A549 (cell line): ENCODE data around the gene REM1. TPM values are rescaled to one million over a fixed set of nuclear protein-coding genes. Genes with fewer than 3 reads are reported as not detected.

Source experiments
- ATAC-seq, 2 experiments: fragments of 200-7000 bp in 1 of 2; fragments of >200 bp in 1 of 2; cut with Nextera tagmentation in 1 of 2; cut with Tn5 transposase in 1 of 2; 3 replicates each; pipeline versions ENCODE4 v1.8.0 to v1.9.1; 2018 to 2020; ENCODE audit warnings: mild to moderate bottlenecking in 1 of 2, moderate library complexity in 1 of 2
- CTCF ChIA-PET: fragments of 300-600 bp; sonication (Branson Sonifier 250); formaldehyde crosslinking; extraction: SDS; loops from one replicate; lab custom pipeline; 2021; ENCODE audit warnings: antibody characterized with exemption, inconsistent platforms; lab: Yijun Ruan, JAX
- POLR2A ChIA-PET: fragments of 350-600 bp; formaldehyde crosslinking; extraction: SDS; loops from one replicate; lab custom pipeline; 2021; ENCODE audit warnings: antibody characterized with exemption, inconsistent platforms; lab: Yijun Ruan, JAX
- DNase-seq, 2 experiments: peaks; one replicate each; pipeline versions ENCODE4 v3.0.0 to v3.0.0-alpha.2; 2011 to 2016; ENCODE audit warnings: low read depth in 1 of 2, low spot score in 1 of 2
- FAIRE-seq: peaks from 2 replicates; lab custom pipeline; 2011; peaks lifted over from hg19 to GRCh38; lab: Jason Lieb, UNC
- H3K27ac ChIP-seq, 2 experiments: fragments of >200 bp; sonication (Bioruptor Twin); formaldehyde crosslinking; 3 replicates each; pipeline ENCODE4 v1.5.1; 2016 to 2017
- H3K4me1 ChIP-seq: fragments of >200 bp; sonication (Bioruptor Twin); formaldehyde crosslinking; 3 replicates; pipeline ENCODE4 v1.6.1; 2016
- H3K4me2 ChIP-seq: fragments of >200 bp; sonication (Bioruptor Twin); formaldehyde crosslinking; 3 replicates; pipeline ENCODE4 v1.6.1; 2016
- H3K4me3 ChIP-seq: fragments of >200 bp; sonication (Bioruptor Twin); formaldehyde crosslinking; 3 replicates; pipeline ENCODE4 v1.5.1; 2016
- H3K9me3 ChIP-seq: fragments of >200 bp; sonication (Bioruptor Twin); formaldehyde crosslinking; 3 replicates; pipeline ENCODE4 v1.6.1; 2016
- ATOH8 ChIP-seq: fragments of 250-450 bp; sonication (Bioruptor Pico); IDR thresholded peaks from 2 replicates; pipeline ENCODE4 v1.5.0; 2020; ENCODE audit warnings: low read depth, mild to moderate bottlenecking, moderate library complexity
- BHLHE40 ChIP-seq: IDR thresholded peaks from 2 replicates; pipeline ENCODE4 v1.6.1; 2012; ENCODE audit warnings: low read depth, low read length, inconsistent platforms
- CEBPB ChIP-seq, 2 experiments: fragments of >200 bp in 1 of 2; sonication (Bioruptor Twin) in 1 of 2; formaldehyde crosslinking in 1 of 2; IDR thresholded peaks; 2 replicates each; pipeline ENCODE4 v1.6.1; 2012 to 2016
- CHD2 ChIP-seq: fragments of 150-350 bp; IDR thresholded peaks from 2 replicates; pipeline ENCODE4 v1.6.1; 2014; ENCODE audit warnings: low read length; ENCODE audit not compliant: partially characterized antibody
- EHF ChIP-seq: fragments of 250-450 bp; sonication (Bioruptor Pico); IDR thresholded peaks from 2 replicates; pipeline ENCODE4 v1.5.0; 2020; ENCODE audit warnings: mild to moderate bottlenecking
- ELK1 ChIP-seq: fragments of 150-350 bp; IDR thresholded peaks from 2 replicates; pipeline ENCODE4 v1.6.1; 2014; ENCODE audit warnings: low read depth, mild to moderate bottlenecking, low read length
- EP300 ChIP-seq, 2 experiments: fragments of >200 bp; sonication (Bioruptor Twin); formaldehyde crosslinking; IDR thresholded peaks; 2 replicates in 1 of 2; 3 replicates in 1 of 2; pipeline ENCODE4 v1.6.1; 2016 to 2017
- FOSB ChIP-seq: fragments of 250-450 bp; sonication (Bioruptor Pico); IDR thresholded peaks from 2 replicates; pipeline ENCODE4 v1.5.0; 2020; ENCODE audit warnings: mild to moderate bottlenecking, moderate library complexity
- FOXS1 ChIP-seq: fragments of 250-450 bp; sonication (Bioruptor Pico); IDR thresholded peaks from 2 replicates; pipeline ENCODE4 v1.5.0; 2020; ENCODE audit warnings: mild to moderate bottlenecking, moderate library complexity
- HEYL ChIP-seq: fragments of 250-450 bp; sonication (Bioruptor Pico); IDR thresholded peaks from 2 replicates; pipeline ENCODE4 v1.8.0; 2021; ENCODE audit warnings: mild to moderate bottlenecking, moderate library complexity
- JUNB ChIP-seq: fragments of >200 bp; sonication (Bioruptor Twin); formaldehyde crosslinking; IDR thresholded peaks from 2 replicates; pipeline ENCODE4 v1.6.1; 2016
- KDM1A ChIP-seq: fragments of 200-600 bp; sonication (generic); IDR thresholded peaks from 2 replicates; pipeline ENCODE4 v1.6.1; 2016; ENCODE audit warnings: low read depth, mild to moderate bottlenecking
- KDM5A ChIP-seq: fragments of 200-600 bp; sonication (generic); IDR thresholded peaks from 2 replicates; pipeline ENCODE4 v1.6.1; 2016; ENCODE audit warnings: antibody characterized with exemption, mild to moderate bottlenecking
- MAFK ChIP-seq: fragments of 450-650 bp; IDR thresholded peaks from 2 replicates; pipeline ENCODE4 v1.6.1; 2014; ENCODE audit not compliant: partially characterized antibody
- RFX5 ChIP-seq: fragments of 450-650 bp; IDR thresholded peaks from 2 replicates; pipeline ENCODE4 v1.7.1; 2014; ENCODE audit warnings: antibody characterized with exemption, mild to moderate bottlenecking, moderate library complexity
- RNF2 ChIP-seq: fragments of 200-600 bp; sonication (generic); IDR thresholded peaks from 2 replicates; pipeline ENCODE4 v1.6.1; 2016; ENCODE audit warnings: low read depth, mild to moderate bottlenecking, antibody characterized with exemption, moderate library complexity, borderline replicate concordance
- TFCP2L1 ChIP-seq: fragments of 250-450 bp; sonication (Bioruptor Pico); IDR thresholded peaks from 2 replicates; pipeline ENCODE4 v1.5.0; 2021; ENCODE audit warnings: mild to moderate bottlenecking
- TP53 ChIP-seq: fragments of 250-450 bp; sonication (Bioruptor Pico); IDR thresholded peaks from 2 replicates; pipeline ENCODE4 v1.5.0; 2021; ENCODE audit warnings: mild to moderate bottlenecking, moderate library complexity
- USF2 ChIP-seq: fragments of 450-650 bp; IDR thresholded peaks from 2 replicates; pipeline ENCODE4 v1.6.1; 2014; ENCODE audit warnings: antibody characterized with exemption
- ZC3H11A ChIP-seq: fragments of 450-650 bp; IDR thresholded peaks from 2 replicates; pipeline ENCODE4 v1.6.1; 2014; ENCODE audit warnings: antibody characterized with exemption, mild to moderate bottlenecking
- ZFP36 ChIP-seq: fragments of 450-650 bp; IDR thresholded peaks from 2 replicates; pipeline ENCODE4 v1.6.1; 2014; ENCODE audit warnings: borderline replicate concordance; ENCODE audit not compliant: partially characterized antibody
- ZNF302 ChIP-seq: fragments of 250-450 bp; sonication (Bioruptor Pico); IDR thresholded peaks from 2 replicates; pipeline ENCODE4 v1.9.0; 2021; ENCODE audit warnings: inconsistent platforms, mild to moderate bottlenecking, moderate library complexity
- ZSCAN20 ChIP-seq: fragments of 250-450 bp; sonication (Bioruptor Pico); IDR thresholded peaks from 2 replicates; pipeline ENCODE4 v1.8.0; 2022; ENCODE audit warnings: mild to moderate bottlenecking, moderate library complexity
- WGBS: methylation state at CpG from one replicate; pipeline ENCODE4 v1.1.6; 2017; ENCODE audit errors: missing lambda C conversion rate; 5-methylcytosine and 5-hydroxymethylcytosine counted together
- polyA plus RNA-seq, 4 experiments: library from polyadenylated mRNA; depleted of rRNA in 3 of 4; stranded (reverse); fragments of >200 nt; fragmentation: RNase III in 1 of 4; extraction: RNeasy Plus Mini Kit Qiagen cat#74134 plus additional on column Dnase treatment in 1 of 4; gene quantifications; 2 replicates in 3 of 4; 3 replicates in 1 of 4; pipeline ENCODE4 v1.2.3, GENCODE V29; 2011 to 2017
- TF ChIP-seq, protein P1 (sequence below): IDR thresholded peaks from 2 replicates; pipeline ENCODE4 v1.6.1; 2012
- TF ChIP-seq, protein P2 (sequence below): fragments of >200 bp; sonication (Bioruptor Twin); formaldehyde crosslinking; IDR thresholded peaks from 3 replicates; pipeline ENCODE4 v1.6.1; 2016
- TF ChIP-seq, protein P3 (sequence below): IDR thresholded peaks from 2 replicates; pipeline ENCODE4 v1.6.1; 2012
- TF ChIP-seq, protein P4 (sequence below): fragments of >200 bp; sonication (Bioruptor Twin); formaldehyde crosslinking; IDR thresholded peaks from 2 replicates; pipeline ENCODE4 v1.6.1; 2016

REM1 gene
- polyA plus RNA-seq, 2 of the 4 experiments (the other 2 are of a cell fraction): not detected

DNA sequence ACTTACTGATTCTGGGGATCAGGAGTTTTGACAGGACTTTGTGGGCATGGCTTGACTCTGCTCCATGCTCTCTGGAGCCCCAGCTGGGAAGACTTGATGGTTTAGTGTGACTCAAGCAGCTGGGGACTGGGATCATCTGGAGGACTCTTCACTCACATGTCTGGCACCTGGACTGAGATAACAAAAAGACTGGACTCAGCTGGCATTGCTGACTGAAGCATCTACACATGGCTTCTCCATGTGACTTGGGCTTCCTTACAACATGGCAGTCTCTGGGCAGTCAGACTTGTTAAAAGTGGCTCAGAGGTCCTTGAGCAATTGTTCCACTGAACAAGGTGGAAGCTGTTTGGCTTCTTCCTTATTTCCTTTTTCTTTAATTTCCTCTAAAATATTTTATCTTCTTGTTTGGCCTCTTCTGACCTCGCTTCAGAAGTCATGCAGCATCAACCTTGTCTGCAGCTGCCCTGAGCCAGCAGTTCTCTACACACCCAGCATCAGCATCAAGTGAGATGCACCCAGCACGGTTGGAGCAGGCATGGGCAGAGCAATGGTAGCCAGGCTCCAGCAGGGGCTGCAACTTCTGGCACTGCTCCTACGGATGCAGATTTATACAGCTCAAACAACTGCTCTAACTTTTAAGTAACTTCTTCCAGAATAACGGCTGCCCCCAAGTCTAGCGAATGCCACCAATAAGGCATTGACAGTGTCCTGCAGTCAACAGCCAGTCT lies 33.6 kb downstream of the REM1 start:
- no peak for TF ChIP-seq KDM1A
- TF ChIP-seq, protein P1, sequence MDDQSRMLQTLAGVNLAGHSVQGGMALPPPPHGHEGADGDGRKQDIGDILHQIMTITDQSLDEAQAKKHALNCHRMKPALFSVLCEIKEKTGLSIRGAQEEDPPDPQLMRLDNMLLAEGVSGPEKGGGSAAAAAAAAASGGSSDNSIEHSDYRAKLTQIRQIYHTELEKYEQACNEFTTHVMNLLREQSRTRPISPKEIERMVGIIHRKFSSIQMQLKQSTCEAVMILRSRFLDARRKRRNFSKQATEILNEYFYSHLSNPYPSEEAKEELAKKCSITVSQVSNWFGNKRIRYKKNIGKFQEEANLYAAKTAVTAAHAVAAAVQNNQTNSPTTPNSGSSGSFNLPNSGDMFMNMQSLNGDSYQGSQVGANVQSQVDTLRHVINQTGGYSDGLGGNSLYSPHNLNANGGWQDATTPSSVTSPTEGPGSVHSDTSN: no peak
- TF ChIP-seq TP53 (CRISPR knock-in tag): no peak
- no peak for TF ChIP-seq ZNF302 (CRISPR knock-in tag)
- no peak for TF ChIP-seq RNF2
- no peak for TF ChIP-seq RFX5
- TF ChIP-seq USF2: no peak
- no peak for TF ChIP-seq JUNB
- no peak for TF ChIP-seq BHLHE40
- TF ChIP-seq, protein P2, sequence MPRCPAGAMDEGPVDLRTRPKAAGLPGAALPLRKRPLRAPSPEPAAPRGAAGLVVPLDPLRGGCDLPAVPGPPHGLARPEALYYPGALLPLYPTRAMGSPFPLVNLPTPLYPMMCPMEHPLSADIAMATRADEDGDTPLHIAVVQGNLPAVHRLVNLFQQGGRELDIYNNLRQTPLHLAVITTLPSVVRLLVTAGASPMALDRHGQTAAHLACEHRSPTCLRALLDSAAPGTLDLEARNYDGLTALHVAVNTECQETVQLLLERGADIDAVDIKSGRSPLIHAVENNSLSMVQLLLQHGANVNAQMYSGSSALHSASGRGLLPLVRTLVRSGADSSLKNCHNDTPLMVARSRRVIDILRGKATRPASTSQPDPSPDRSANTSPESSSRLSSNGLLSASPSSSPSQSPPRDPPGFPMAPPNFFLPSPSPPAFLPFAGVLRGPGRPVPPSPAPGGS: no peak
- no peak for TF ChIP-seq CHD2
- POLR2A ChIA-PET: no interaction called here
- CTCF ChIA-PET: interaction anchor here (1.0 to 1.6 kb wide), 4 partner anchors 9 to 104 kb away, joined by 3 to 7 read pairs (median 4); no protein-coding TSS in a partner anchor
- DNase-seq (no peak), ATAC-seq (peak; percentile 65 to 66; a peak in 4 of 6 replicates), FAIRE-seq (no peak)
- 69% methylated on average over 5 of the region's 5 CpGs for WGBS
- Histone ChIP-seq H3K27ac (no peak overlapping the region), H3K4me2 (no peak overlapping the region), H3K4me3 (no peak overlapping the region), H3K4me1 (peaks cover 9% of the 10 kb centered on the region), H3K9me3 (no peaks in the 10 kb centered on the region)

GRCh38 chr20:31514154-31515071 lies 39.3 kb downstream of the REM1 start, which contains the start of gene HM13:
Gene HM13, plus strand, starts transcription at chr20:31514442. Its CDS starts 110 bp downstream, at chr20:31514552.
- DNase-seq: peak; percentile 88 to 96
- ChIA-PET CTCF (interaction anchor here (0.6 to 1.7 kb wide), 10 partner anchors 8 to 129 kb away, joined by 3 to 8 read pairs (median 4); no protein-coding TSS in a partner anchor), POLR2A (interaction anchor here (1.0 kb wide), 2 partner anchors 43 to 46 kb away, joined by 4 to 5 read pairs; no protein-coding TSS in a partner anchor)
- 2% methylated on average over 50 of the region's 86 CpGs for WGBS
- no peaks in the 10 kb centered on the region for H3K9me3 ChIP-seq
- H3K4me2 ChIP-seq: peak within 1 kb of the TSS; percentile 99
- H3K4me3 ChIP-seq: peak within 1 kb of the TSS; percentile 74
- peak; percentile 88 to 91 for ATAC-seq
- no peak for FAIRE-seq
- peaks cover 26% of the 10 kb centered on the region for H3K4me1 ChIP-seq
- H3K27ac ChIP-seq: peak within 1 kb of the TSS; percentile 89 to 96
- TF ChIP-seq CEBPB (IDR thresholded peaks at IDR 0.05) (no peak), ELK1 (no peak), ZNF302 (CRISPR knock-in tag) (no peak), KDM1A (no peak; the same call in 1 of the 2 replicates), FOXS1 (peak; percentile 91), ZC3H11A (no peak), KDM5A (peak; percentile 47), ATOH8 (CRISPR knock-in tag) (peak; percentile 93), HEYL (no peak), TFCP2L1 (CRISPR knock-in tag) (no peak), MAFK (no peak), BHLHE40 (no peak), ZFP36 (no peak), ZSCAN20 (peak; percentile 68; the same call in 1 of the 2 replicates), FOSB (CRISPR knock-in tag) (no peak), EHF (peak; percentile 78; the same call in 1 of the 2 replicates), CHD2 (no peak), EP300 (IDR thresholded peaks at IDR 0.05) (no peak)
- TF ChIP-seq, protein P3, sequence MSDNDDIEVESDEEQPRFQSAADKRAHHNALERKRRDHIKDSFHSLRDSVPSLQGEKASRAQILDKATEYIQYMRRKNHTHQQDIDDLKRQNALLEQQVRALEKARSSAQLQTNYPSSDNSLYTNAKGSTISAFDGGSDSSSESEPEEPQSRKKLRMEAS: peak; percentile 95
- TF ChIP-seq, protein P2: peak; percentile 78
- TF ChIP-seq, protein P4, sequence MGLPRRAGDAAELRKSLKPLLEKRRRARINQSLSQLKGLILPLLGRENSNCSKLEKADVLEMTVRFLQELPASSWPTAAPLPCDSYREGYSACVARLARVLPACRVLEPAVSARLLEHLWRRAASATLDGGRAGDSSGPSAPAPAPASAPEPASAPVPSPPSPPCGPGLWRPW: no peak
